Effector memory CD8-positive, alpha-beta T cell (primary cell): ENCODE measurements around the gene CARD18.

Source experiments
- ATAC-seq: fragments of 150-1000 bp; cut with Tn5 transposase; replicated peaks from 2 replicates; pipeline ENCODE4 v1.10.0; 2021; ENCODE audit warnings: mild to moderate bottlenecking, moderate library complexity
- DNase-seq, 3 experiments: peaks; one replicate each; pipeline ENCODE4 v3.0.0; 2021
- H3K27ac Mint-ChIP-seq, 2 donors: one replicate each; pipeline ENCODE4 v1.8.0; 2022; ENCODE audit warnings: mild to moderate bottlenecking in 2 of 2, mixed read lengths in 2 of 2, moderate library complexity in 2 of 2
- H3K27me3 Mint-ChIP-seq, 2 donors: one replicate each; pipeline ENCODE4 v1.8.0; 2022; ENCODE audit warnings: mixed read lengths in 2 of 2
- H3K36me3 Mint-ChIP-seq: one replicate; pipeline ENCODE4 v1.8.0; 2022; ENCODE audit warnings: mild to moderate bottlenecking, moderate library complexity, mixed read lengths; ENCODE audit not compliant: insufficient read depth
- H3K4me1 Mint-ChIP-seq, 2 donors: one replicate each; pipeline ENCODE4 v1.8.0; 2022; ENCODE audit warnings: low read depth in 2 of 2, mixed read lengths in 2 of 2
- H3K4me3 Mint-ChIP-seq, 2 donors: one replicate each; pipeline ENCODE4 v1.8.0; 2022; ENCODE audit warnings: mild to moderate bottlenecking in 2 of 2, mixed read lengths in 2 of 2, moderate library complexity in 2 of 2
- H3K9me3 Mint-ChIP-seq, 2 donors: one replicate each; pipeline ENCODE4 v1.8.0; 2022; ENCODE audit warnings: mixed read lengths in 2 of 2
- total RNA-seq, 9 experiments: gene quantifications; one replicate each; lab custom pipeline; 2026; lab: John Stamatoyannopoulos, UW

CARD18 gene, protein sequence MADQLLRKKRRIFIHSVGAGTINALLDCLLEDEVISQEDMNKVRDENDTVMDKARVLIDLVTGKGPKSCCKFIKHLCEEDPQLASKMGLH
- 0 to 0.11 (median 0) reads per million in 9 experiments for total RNA-seq

DNA sequence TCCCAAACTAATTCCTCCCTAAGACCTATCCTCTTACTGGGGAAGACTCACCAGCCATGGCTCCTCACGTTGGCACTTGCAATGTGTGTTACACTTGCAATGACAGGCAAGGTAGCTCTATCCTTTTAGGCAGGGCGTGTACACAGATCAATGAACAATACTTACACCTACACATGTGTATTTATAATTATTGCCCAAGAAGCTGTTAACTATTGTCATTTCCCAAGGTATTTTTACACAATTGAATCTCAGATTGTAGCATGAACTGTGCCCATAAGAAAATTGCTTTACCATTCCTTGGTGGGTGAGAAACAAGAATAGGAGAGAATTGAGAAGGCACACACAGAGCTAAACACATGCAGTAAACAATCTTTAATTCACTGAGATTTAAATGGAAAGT lies at the start of gene CARD18:
Gene CARD18, minus strand, starts transcription at position 101 of the 400 bp plus-strand sequence. Its CDS starts 43 bp downstream, at position 58.
- H3K9me3 Mint-ChIP-seq = no peaks in the 10 kb centered on the region
- DNase-seq (no peak), ATAC-seq (no peak)
- H3K4me3 Mint-ChIP-seq = no peak within 1 kb of the TSS
- H3K4me1 Mint-ChIP-seq = no peaks in the 10 kb centered on the region
- H3K36me3 Mint-ChIP-seq = no peaks in the 10 kb centered on the region
- H3K27me3 Mint-ChIP-seq = peaks cover 0 to 14% of the 10 kb centered on the region in 2 donors
- H3K27ac Mint-ChIP-seq = no peak within 1 kb of the TSS

DNA sequence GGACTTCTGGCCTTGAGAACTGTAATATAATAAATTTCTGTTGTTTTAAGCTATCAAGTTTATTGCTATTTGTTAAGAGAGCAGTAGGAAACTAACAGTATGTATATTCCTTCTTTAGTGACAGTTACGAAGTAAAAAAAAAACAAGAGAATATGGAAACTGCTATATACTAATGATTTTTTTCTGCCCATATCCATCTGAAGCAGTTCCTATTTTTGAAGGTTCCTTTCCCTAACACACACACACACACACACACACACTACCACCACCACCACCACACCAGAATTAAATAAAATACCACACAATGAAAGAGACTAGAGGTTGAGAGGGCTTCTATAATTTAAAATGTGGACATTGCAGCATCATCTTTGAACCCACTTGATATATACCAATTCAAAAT lies 44.4 kb upstream of the CARD18 start:
- ATAC-seq (no peak), DNase-seq (no peak)
- Mint-ChIP-seq H3K4me1 (no peaks in the 10 kb centered on the region), H3K4me3 (no peak overlapping the region), H3K36me3 (no peaks in the 10 kb centered on the region), H3K9me3 (no peaks in the 10 kb centered on the region), H3K27ac (no peak overlapping the region), H3K27me3 (peaks cover 0 to 27% of the 10 kb centered on the region in 2 donors)

DNA sequence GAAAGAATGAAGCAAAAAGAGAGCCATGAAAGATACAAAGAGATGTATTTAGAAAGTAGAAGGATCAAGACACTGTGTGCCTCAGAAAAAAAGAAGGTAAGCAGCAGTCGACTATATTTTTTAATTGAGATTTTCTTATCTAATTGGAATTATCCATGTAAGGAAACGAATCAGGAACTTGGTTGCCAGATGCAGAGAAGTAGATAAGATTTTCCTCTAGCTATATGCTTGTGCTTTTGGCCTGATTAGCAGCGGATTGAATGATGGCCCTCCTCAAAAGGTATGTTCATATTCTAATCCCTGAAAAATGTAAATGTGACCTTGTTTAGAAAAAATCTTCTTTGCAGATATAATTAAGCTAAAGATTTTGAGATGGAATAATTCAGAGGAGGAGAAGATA lies 43.9 kb upstream of the CARD18 start:
- Mint-ChIP-seq H3K4me3 (no peak overlapping the region), H3K36me3 (no peaks in the 10 kb centered on the region), H3K9me3 (no peaks in the 10 kb centered on the region), H3K27me3 (peaks cover 0 to 30% of the 10 kb centered on the region in 2 donors), H3K27ac (no peak overlapping the region), H3K4me1 (no peaks in the 10 kb centered on the region)
- ATAC-seq (no peak), DNase-seq (no peak)

DNA sequence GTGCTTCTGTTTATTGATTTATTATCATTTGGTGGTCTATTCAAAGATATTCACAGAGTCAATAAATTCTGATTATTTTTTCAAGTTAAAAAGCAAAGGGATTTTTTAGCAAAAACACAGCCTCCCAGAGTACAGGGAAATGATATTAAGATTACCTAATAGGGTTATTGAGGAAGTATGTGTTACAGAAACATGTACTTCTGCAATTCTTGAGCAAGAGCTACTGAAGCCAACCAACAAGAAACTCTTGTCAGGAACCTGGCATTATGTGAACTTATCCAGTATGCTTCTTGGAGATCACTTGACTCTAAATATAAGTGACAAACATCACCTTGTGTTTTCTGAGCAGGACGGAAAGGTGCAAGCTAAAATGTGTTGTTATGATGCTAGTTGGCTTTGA lies 42.0 kb upstream of the CARD18 start:
- H3K4me1 Mint-ChIP-seq = no peaks in the 10 kb centered on the region
- H3K27ac Mint-ChIP-seq = no peak overlapping the region
- no peak overlapping the region for H3K4me3 Mint-ChIP-seq
- H3K9me3 Mint-ChIP-seq = no peaks in the 10 kb centered on the region
- ATAC-seq (no peak), DNase-seq (no peak)
- H3K36me3 Mint-ChIP-seq = no peaks in the 10 kb centered on the region
- H3K27me3 Mint-ChIP-seq = peaks cover 9 to 26% of the 10 kb centered on the region in 2 donors

DNA sequence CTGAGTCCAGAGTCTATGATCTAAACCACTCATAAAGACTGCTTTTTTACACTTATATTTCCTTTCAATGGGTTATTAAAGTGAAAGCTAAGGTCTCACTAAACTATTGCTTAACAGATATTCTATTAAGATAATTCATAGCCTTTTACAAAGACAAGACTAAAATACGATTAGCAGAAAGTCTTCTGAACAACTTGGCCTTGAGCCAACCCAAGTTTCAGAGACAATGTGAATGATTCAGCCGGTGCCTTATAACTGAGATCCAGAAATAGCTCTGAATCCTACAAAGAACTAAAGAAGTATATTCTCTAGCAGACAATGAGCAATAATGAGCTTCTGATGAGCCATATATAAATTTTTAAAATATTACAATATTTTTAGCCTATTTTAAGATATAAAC lies 41.5 kb upstream of the CARD18 start:
- no peak overlapping the region for H3K4me3 Mint-ChIP-seq
- peaks cover 9 to 26% of the 10 kb centered on the region in 2 donors for H3K27me3 Mint-ChIP-seq
- ATAC-seq (no peak), DNase-seq (no peak)
- no peak overlapping the region for H3K27ac Mint-ChIP-seq
- no peaks in the 10 kb centered on the region for H3K36me3 Mint-ChIP-seq
- H3K4me1 Mint-ChIP-seq = no peaks in the 10 kb centered on the region
- no peaks in the 10 kb centered on the region for H3K9me3 Mint-ChIP-seq

DNA sequence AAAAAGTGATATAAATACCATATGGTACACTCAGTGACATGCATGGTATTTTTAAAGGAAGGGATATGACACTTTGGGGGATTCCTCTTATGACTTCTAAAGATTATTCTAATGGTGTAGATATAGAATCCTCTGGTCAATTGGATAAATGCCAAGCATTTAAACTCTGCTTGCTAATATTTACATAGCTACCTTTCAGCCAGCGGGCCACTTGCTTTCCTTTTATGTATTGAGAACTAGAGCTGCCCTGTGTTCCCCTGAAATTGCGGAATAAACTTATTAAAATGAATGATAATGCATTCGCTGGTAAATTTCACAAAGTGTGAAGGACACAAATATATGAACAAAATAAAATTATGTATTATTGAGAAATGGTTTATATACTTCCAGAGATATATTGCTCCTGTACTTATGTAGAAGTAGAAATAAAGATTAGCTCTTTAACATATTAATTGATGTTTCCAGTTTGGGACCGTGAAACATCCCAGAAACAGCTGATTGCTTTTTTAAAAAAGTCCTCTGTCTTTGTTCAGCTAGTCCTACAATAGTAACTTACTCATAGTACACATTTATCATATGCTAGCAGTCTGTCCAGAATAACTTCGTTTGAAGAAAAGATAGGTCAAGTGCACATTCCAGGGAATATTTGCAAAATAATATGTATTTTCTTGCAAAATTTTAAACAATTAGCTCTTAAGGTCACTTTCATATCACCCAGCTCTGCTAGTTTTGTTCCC lies 40.1 kb upstream of the CARD18 start:
- no peaks in the 10 kb centered on the region for H3K9me3 Mint-ChIP-seq
- no peaks in the 10 kb centered on the region for H3K4me1 Mint-ChIP-seq
- no peak for DNase-seq

DNA sequence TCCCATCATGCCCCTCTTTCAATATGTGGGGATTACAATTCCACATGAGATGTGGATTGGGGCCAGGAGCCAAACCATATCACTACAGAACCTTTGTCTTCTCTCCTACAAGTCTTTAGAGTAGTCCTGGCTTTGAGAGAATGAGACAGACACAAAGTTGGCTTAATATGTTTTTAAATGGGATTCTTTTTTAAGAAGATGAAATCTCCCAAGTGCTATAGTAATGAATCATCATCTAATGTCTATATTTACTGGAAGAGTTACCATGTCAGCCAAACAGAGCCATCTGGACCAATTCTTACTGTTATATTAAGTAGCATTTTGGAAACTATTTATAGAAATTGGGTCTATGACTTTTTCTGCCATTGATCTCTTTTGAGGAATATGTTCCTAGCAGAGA lies 38.1 kb upstream of the CARD18 start:
- DNase-seq = no peak
- no peaks in the 10 kb centered on the region for H3K36me3 Mint-ChIP-seq

More for the DNA sequence above, 40.1 kb upstream of the CARD18 start:
- peaks cover 9 to 34% of the 10 kb centered on the region in 2 donors for H3K27me3 Mint-ChIP-seq
- no peak overlapping the region for H3K27ac Mint-ChIP-seq
- no peaks in the 10 kb centered on the region for H3K36me3 Mint-ChIP-seq
- no peak for ATAC-seq
- H3K4me3 Mint-ChIP-seq = no peak overlapping the region

DNA sequence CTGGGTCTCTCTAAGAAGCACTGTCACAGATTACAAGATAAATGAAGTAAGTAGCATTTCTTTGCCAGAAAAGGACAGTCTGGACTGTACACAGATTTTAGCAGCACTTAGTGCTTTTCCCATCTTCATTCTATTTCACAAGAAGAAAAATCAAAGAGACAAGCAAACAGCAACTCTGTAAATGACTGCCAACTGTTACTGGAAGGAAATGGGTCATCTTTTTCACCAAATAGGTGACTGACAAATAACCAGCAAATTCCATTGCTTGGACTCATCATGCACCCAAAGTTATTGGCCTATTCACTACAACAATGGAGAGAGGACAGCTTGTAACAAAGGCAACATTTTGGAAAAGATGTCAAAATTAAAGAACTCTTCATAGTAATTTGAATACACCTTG lies 28.9 kb upstream of the CARD18 start:
- no peaks in the 10 kb centered on the region for H3K27me3 Mint-ChIP-seq
- H3K27ac Mint-ChIP-seq = no peak overlapping the region
- H3K36me3 Mint-ChIP-seq = no peaks in the 10 kb centered on the region
- no peak overlapping the region for H3K4me3 Mint-ChIP-seq
- DNase-seq (no peak), ATAC-seq (no peak)
- peaks cover 3 to 7% of the 10 kb centered on the region in 2 donors for H3K9me3 Mint-ChIP-seq
- H3K4me1 Mint-ChIP-seq = no peaks in the 10 kb centered on the region

More for the DNA sequence above, 38.1 kb upstream of the CARD18 start:
- H3K27ac Mint-ChIP-seq = no peak overlapping the region
- H3K4me3 Mint-ChIP-seq = no peak overlapping the region
- no peaks in the 10 kb centered on the region for H3K9me3 Mint-ChIP-seq
- H3K27me3 Mint-ChIP-seq = peaks cover 9 to 25% of the 10 kb centered on the region in 2 donors
- H3K4me1 Mint-ChIP-seq = no peaks in the 10 kb centered on the region
- no peak for ATAC-seq

DNA sequence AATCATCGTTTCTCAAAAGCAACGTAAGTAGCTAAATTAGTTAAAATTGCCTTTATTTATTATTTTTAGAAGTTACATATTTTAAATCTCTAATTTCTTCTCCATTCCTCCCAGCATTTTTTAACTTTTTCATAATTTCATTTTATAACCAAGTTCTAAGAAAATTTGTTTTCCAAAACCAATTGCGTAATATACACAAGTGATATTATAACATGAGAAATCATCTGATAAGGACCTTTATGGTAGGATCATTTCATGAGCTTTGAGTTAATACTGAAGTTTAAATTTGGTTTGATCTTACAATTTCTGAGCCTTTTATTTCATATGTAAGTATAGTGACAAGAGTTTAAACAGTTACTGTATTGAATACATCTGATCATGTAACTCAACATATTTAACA lies 27.7 kb upstream of the CARD18 start:
- Mint-ChIP-seq H3K27me3 (no peaks in the 10 kb centered on the region), H3K36me3 (no peaks in the 10 kb centered on the region), H3K27ac (no peak overlapping the region), H3K9me3 (peaks cover 3 to 5% of the 10 kb centered on the region in 2 donors), H3K4me1 (no peaks in the 10 kb centered on the region), H3K4me3 (no peak overlapping the region)
- DNase-seq = no peak
- no peak for ATAC-seq

DNA sequence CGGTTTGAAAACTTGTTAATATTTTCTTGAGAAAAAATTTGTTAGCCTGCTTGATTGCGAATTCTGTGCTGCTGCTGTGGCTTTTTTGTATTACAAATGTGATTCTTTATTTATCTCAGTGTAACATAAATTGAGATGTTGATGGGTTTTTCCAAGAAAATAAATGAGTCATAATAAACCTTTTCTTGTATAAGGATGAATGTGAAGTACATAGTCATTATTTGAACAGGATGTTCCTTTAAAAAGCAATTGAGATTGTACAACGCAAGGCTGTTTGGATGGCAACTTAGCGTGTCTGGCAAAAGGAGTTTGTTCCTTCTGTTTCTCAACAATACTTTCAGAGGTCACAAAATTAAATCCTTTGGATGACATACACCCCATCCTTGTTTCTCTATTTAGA lies 24.6 kb upstream of the CARD18 start:
- Mint-ChIP-seq H3K27me3 (peaks cover 0 to 9% of the 10 kb centered on the region in 2 donors), H3K36me3 (no peaks in the 10 kb centered on the region), H3K4me1 (no peaks in the 10 kb centered on the region), H3K27ac (no peak overlapping the region), H3K9me3 (no peaks in the 10 kb centered on the region), H3K4me3 (no peak overlapping the region)
- ATAC-seq (no peak), DNase-seq (no peak)

DNA sequence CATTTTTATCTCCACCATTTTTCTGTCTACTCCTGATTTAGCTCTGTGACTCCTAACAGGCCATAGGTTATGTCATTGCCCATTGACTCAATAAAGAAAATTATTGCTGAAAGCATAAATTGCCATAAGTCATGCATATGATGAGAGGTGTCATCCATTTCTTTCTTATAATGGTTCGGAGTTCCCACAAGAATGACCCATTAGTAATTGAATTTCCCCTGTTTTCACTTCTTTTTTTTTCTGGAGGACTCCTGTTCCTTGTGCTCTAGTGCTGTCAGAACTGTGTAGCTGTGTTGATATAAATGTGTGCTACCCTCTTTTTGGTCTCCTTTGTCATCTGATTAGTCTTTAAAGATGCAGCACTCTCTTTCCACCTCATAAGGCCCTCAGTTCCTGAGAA lies 22.9 kb upstream of the CARD18 start:
- H3K4me1 Mint-ChIP-seq = no peaks in the 10 kb centered on the region

DNA sequence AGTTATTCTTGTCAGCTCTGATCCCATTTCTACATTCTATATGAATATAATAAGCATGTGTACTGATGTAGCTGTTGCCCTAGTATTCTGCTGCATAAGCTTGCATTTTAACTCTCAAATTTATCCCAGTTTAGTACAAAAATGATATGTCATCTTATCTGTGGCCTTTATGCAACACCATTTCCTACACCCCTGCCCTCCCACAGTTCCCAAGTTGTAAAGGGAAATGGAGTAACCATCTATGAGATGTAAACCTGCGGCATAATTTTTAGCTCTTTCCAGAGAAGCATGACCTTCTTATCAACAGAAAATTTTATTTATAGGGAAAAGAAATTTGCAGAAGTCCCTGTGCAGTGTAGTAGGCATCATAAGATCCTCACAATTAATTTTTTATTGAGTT lies 18.9 kb upstream of the CARD18 start:
- ATAC-seq = no peak
- Mint-ChIP-seq H3K27ac (no peak overlapping the region), H3K9me3 (no peaks in the 10 kb centered on the region), H3K4me1 (no peaks in the 10 kb centered on the region), H3K36me3 (no peaks in the 10 kb centered on the region), H3K4me3 (no peak overlapping the region), H3K27me3 (peaks cover 9% of the 10 kb centered on the region in 2 donors)
- no peak for DNase-seq

More for the DNA sequence above, 22.9 kb upstream of the CARD18 start:
- H3K27me3 Mint-ChIP-seq = peaks cover 0 to 9% of the 10 kb centered on the region in 2 donors
- no peak overlapping the region for H3K4me3 Mint-ChIP-seq
- no peak overlapping the region for H3K27ac Mint-ChIP-seq
- H3K9me3 Mint-ChIP-seq = no peaks in the 10 kb centered on the region
- no peak for ATAC-seq
- DNase-seq = no peak
- no peaks in the 10 kb centered on the region for H3K36me3 Mint-ChIP-seq

DNA sequence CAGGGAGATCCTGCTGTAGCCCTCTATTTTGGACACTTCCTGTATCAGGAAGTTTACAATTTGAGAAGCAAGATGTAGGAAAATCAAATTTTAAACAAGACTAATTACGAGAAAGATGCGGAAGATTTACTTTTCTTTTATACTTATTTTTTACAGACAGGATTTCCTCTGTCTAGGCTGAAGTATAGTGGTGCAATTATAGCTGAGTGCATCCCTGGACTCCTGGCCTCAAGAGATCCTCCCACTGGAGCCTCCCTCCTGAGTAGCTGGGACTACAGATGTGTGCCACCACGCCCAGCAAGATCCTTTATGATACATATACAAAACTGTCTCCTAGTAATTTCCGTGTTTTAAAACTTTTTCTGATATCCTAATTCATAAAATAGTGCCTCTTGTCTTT lies 17.2 kb upstream of the CARD18 start:
- DNase-seq (no peak), ATAC-seq (no peak)
- H3K27ac Mint-ChIP-seq = no peak overlapping the region
- no peaks in the 10 kb centered on the region for H3K36me3 Mint-ChIP-seq
- peaks cover 4 to 9% of the 10 kb centered on the region in 2 donors for H3K27me3 Mint-ChIP-seq
- H3K4me1 Mint-ChIP-seq = no peaks in the 10 kb centered on the region
- no peaks in the 10 kb centered on the region for H3K9me3 Mint-ChIP-seq
- H3K4me3 Mint-ChIP-seq = no peak overlapping the region

DNA sequence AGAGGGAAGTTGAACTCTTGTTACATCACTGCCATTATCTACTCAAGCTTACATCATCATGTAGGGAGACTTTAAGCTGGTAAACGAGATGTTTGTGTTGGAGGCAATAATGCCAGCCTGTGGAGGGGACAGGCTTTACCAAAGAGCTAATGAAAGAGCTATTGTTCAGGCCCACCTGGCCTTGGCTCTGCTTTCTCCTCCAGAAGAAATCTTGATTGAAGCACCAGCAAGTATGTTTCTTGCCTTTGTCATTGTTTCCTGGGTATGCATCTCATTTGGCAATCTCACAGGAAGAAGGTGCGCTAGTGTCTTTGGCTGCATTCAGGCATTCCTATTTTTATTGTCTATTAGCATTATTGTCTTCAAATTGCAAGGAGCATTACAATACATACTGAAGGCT lies 16.7 kb upstream of the CARD18 start:
- peaks cover 0 to 9% of the 10 kb centered on the region in 2 donors for H3K27me3 Mint-ChIP-seq
- DNase-seq (no peak), ATAC-seq (no peak)
- no peak overlapping the region for H3K4me3 Mint-ChIP-seq
- H3K4me1 Mint-ChIP-seq = no peaks in the 10 kb centered on the region
- H3K27ac Mint-ChIP-seq = no peak overlapping the region
- no peaks in the 10 kb centered on the region for H3K36me3 Mint-ChIP-seq
- no peaks in the 10 kb centered on the region for H3K9me3 Mint-ChIP-seq
